ENCODE measurements around the gene TOX3. TPM values are rescaled to one million over a fixed set of nuclear protein-coding genes. Genes with fewer than 3 reads are reported as not detected.

TOX3 gene
- total RNA-seq, 1 experiment from 2014 or later = 20.2 TPM

DNA sequence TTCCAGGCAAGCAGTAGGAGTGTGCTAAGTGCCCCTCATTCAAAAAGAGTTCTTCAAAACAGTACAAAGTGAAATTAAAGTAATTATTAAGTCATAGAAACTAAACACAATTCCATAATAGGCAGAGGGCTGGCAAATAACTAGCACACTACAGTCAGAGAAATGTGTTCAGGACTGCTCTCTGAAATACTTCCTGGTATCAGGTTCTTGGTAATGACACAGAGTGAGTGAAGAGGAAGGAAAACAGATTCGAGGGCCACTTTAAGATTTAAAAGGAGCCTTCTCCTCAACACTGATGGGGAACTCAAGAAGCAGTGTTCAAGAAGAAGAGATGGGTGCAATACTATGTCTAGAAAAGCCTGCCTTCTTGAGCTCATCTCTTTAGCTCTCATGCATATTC, 139.2 kb downstream of the TOX3 start:
- TF ChIP-seq CTCF (conservative IDR thresholded peaks at IDR 0.05) = no peak
- no peaks in the 10 kb centered on the region for H3K79me2 ChIP-seq (ENCODE audit: insufficient read depth, low read length)
- WGBS (ENCODE audit: extremely low coverage, insufficient read length, low lambda C conversion rate) = no CpG with 5 or more reads among the region's 1 CpG
- H2BK120ac ChIP-seq (ENCODE audit: low read depth, low read length, poor library complexity, severe bottlenecking) = no peak overlapping the region
- no peaks in the 10 kb centered on the region for H3K27me3 ChIP-seq (ENCODE audit: insufficient read depth, low read length)
- Mint-ChIP-seq H3K9me3 (no peaks in the 10 kb centered on the region; a peak in 1 of 5 replicates), H3K4me1 (peaks cover 4% of the 10 kb centered on the region in 2 experiments; a peak in 2 of 4 replicates), H3K36me3 (ENCODE audit: insufficient read depth in 1 of 3, low read depth in 3 of 3) (no peaks in the 10 kb centered on the region; a peak in 1 of 7 replicates), H3K27me3 (ENCODE audit: low read depth) (no peaks in the 10 kb centered on the region), H3K27ac (no peak overlapping the region), H3K4me3 (no peak overlapping the region)
- no peak overlapping the region for H2BK5ac ChIP-seq (ENCODE audit: insufficient read length, low read length)
- H2BK15ac ChIP-seq (ENCODE audit: low read depth, low read length) = no peak overlapping the region
- no peak overlapping the region for H4K5ac ChIP-seq (ENCODE audit: insufficient read length, low read depth, low read length)
- H2BK12ac ChIP-seq (ENCODE audit: insufficient read length, low read depth, low read length) = no peak overlapping the region
- H3K4me1 ChIP-seq (ENCODE audit: insufficient read depth, low read length) = no peaks in the 10 kb centered on the region
- H3T11ph ChIP-seq (ENCODE audit: low read length) = no peak overlapping the region
- no peak overlapping the region for H3K4me2 ChIP-seq (ENCODE audit: insufficient read depth, insufficient read length, low read length)
- H2BK20ac ChIP-seq (ENCODE audit: low read depth, low read length, poor library complexity, severe bottlenecking) = no peak overlapping the region
- H2AK5ac ChIP-seq (ENCODE audit: insufficient read length, low read length) = no peak overlapping the region
- no peaks in the 10 kb centered on the region for H3K79me1 ChIP-seq (ENCODE audit: insufficient read depth, low read depth, low read length, poor library complexity, severe bottlenecking)
- H3K18ac ChIP-seq (ENCODE audit: insufficient read length, low read depth, low read length) = no peak overlapping the region
- no peaks in the 10 kb centered on the region for H4K20me1 ChIP-seq (ENCODE audit: control insufficient read depth, insufficient read depth, insufficient read length)
- H3K4ac ChIP-seq (ENCODE audit: low read depth, low read length) = no peak overlapping the region
- H3K14ac ChIP-seq (ENCODE audit: insufficient read depth, low read length) = no peak overlapping the region
- no peak overlapping the region for H4K91ac ChIP-seq (ENCODE audit: insufficient read length, low read depth, low read length)
- no peaks in the 10 kb centered on the region for H3K23me2 ChIP-seq (ENCODE audit: insufficient read length, low read depth, low read length, poor library complexity, severe bottlenecking)
- no peak overlapping the region for H3K9ac ChIP-seq (ENCODE audit: extremely low read depth, insufficient read length, low read length)
- no peak overlapping the region for H4K8ac ChIP-seq (replicated peaks; ENCODE audit: insufficient read length, low read depth, low read length)
- no peak overlapping the region for H3K27ac ChIP-seq (ENCODE audit: insufficient read length, low read depth, low read length)
- no peak overlapping the region for H3K56ac ChIP-seq (ENCODE audit: insufficient read length, low read depth, low read length)
- no peak for DNase-seq
- no peak overlapping the region for H2AFZ ChIP-seq (ENCODE audit: low read length)
- H3K9me3 ChIP-seq (ENCODE audit: control insufficient read depth, low read depth, low read length) = no peaks in the 10 kb centered on the region
- H3K23ac ChIP-seq (ENCODE audit: insufficient read length, low read depth, low read length) = no peak overlapping the region

All from H9 (cell line).